ENCODE data around the gene SPR. TPM values are rescaled to one million over a fixed set of nuclear protein-coding genes. Genes with fewer than 3 reads are reported as not detected.

The SPR gene
- total and polyA plus RNA-seq, 2 experiments from 2014 or later: 13.2 to 21.7 TPM

- TF ChIP-seq, protein P1, sequence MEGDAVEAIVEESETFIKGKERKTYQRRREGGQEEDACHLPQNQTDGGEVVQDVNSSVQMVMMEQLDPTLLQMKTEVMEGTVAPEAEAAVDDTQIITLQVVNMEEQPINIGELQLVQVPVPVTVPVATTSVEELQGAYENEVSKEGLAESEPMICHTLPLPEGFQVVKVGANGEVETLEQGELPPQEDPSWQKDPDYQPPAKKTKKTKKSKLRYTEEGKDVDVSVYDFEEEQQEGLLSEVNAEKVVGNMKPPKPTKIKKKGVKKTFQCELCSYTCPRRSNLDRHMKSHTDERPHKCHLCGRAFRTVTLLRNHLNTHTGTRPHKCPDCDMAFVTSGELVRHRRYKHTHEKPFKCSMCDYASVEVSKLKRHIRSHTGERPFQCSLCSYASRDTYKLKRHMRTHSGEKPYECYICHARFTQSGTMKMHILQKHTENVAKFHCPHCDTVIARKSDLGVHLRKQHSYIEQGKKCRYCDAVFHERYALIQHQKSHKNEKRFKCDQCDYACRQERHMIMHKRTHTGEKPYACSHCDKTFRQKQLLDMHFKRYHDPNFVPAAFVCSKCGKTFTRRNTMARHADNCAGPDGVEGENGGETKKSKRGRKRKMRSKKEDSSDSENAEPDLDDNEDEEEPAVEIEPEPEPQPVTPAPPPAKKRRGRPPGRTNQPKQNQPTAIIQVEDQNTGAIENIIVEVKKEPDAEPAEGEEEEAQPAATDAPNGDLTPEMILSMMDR (IDR thresholded peaks at IDR 0.05; ENCODE audit: low read depth, low read length): no peak
- no peaks in the 10 kb centered on the region for H3K9me3 ChIP-seq (ENCODE audit: low read depth)
- no peaks in the 10 kb centered on the region for H3K4me1 ChIP-seq (ENCODE audit: low read depth)
- DNase-seq (ENCODE audit: low read depth in 1 of 2, low spot score in 1 of 2): no peak
- peaks cover 100% of the 10 kb centered on the region for H3K27me3 ChIP-seq
- no peak overlapping the region for H3K4me3 ChIP-seq
- no peaks in the 10 kb centered on the region for H3K36me3 ChIP-seq
- H3K27ac ChIP-seq: no peak overlapping the region
Observed at GRCh38 chr2:72923833-72924352, 36.7 kb downstream of the SPR start.

DNA sequence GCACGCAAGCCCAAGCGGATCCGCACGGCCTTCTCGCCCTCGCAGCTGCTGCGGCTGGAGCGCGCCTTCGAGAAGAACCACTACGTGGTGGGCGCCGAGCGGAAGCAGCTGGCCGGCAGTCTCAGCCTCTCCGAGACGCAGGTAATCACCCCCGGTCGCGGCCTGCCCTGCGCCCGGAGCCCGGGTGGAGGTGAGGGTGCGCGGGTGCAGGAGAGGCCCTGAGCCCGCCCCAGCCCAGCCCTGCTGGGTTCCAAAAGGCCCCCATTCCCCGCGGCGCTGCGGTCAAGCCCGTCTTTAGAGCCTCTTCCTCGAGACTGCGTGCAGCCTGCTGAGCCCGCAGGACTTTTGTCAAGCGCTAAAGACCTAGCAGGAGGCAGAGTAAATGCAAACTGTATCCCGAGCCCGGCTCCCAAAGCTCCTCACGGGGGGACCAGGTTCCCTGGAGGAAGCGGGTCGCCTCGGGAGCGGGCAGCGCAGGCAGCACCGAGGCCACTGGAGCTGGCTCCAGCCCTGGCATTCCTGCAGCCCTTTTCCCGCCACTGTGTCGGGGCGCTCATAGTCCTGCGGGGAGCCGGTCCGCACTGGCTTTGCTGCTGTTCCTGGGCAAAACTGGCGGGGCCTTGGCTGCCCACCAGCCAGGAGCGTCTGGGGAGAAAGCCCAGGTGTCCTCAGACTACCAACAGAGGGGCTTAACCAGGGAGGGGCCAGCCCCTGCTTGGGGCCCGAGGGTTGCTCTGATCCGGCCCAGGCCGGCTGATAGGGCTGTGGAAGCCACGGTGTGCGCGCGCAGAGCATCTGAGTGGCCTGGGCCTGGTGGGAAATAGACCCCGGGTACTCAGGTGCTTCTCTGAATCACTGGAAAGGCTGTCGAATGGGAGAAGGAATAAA, 37.4 kb downstream of the SPR start:
- H3K27me3 ChIP-seq: peaks cover 100% of the 10 kb centered on the region
- H3K4me3 ChIP-seq: no peak overlapping the region
- TF ChIP-seq, protein P1 (IDR thresholded peaks at IDR 0.05; ENCODE audit: low read depth, low read length): no peak
- no peaks in the 10 kb centered on the region for H3K9me3 ChIP-seq (ENCODE audit: low read depth)
- no peaks in the 10 kb centered on the region for H3K36me3 ChIP-seq
- H3K4me1 ChIP-seq (ENCODE audit: low read depth): no peaks in the 10 kb centered on the region
- no peak overlapping the region for H3K27ac ChIP-seq
- DNase-seq (ENCODE audit: low read depth in 1 of 2, low spot score in 1 of 2): peak in 1 of 2 donors; percentile 15

DNA sequence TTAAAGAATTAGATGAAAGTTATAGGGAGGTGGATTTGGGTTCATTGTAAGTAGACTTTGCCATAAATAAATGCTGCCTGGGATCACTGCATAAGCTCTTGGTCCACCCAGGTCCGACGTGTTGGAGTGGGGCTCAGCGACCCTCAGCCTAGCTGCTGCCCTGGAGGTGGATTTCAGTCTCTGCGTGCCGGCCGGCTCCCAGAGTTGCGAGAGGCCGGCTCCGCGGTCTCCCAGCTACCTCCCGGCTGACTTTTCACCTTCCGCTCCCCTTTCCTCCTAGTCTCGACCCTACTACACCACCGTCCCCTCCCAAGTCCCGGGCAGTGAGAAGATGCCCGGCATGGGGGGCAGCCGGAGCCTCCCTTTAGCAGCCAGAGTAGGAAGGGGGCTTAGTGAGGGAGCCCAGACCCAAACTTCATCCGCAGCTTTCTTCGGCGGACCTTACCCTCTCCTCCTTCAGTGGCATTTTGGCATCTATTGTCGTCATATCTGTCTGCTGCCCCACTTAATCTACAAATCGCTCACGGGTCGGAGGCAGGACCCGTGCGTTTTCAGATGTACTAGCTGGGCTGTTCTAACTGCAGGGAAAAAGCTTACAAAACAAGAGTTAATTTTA, 38.2 kb downstream of the SPR start:
- H3K27ac ChIP-seq: no peak overlapping the region
- H3K36me3 ChIP-seq: no peaks in the 10 kb centered on the region
- H3K27me3 ChIP-seq: peaks cover 100% of the 10 kb centered on the region
- H3K4me1 ChIP-seq (ENCODE audit: low read depth): no peaks in the 10 kb centered on the region
- no peak overlapping the region for H3K4me3 ChIP-seq
- DNase-seq (ENCODE audit: low read depth in 1 of 2, low spot score in 1 of 2): peak in 1 of 2 donors; percentile 27
- TF ChIP-seq, protein P1 (IDR thresholded peaks at IDR 0.05; ENCODE audit: low read depth, low read length): no peak
- no peaks in the 10 kb centered on the region for H3K9me3 ChIP-seq (ENCODE audit: low read depth)

DNA sequence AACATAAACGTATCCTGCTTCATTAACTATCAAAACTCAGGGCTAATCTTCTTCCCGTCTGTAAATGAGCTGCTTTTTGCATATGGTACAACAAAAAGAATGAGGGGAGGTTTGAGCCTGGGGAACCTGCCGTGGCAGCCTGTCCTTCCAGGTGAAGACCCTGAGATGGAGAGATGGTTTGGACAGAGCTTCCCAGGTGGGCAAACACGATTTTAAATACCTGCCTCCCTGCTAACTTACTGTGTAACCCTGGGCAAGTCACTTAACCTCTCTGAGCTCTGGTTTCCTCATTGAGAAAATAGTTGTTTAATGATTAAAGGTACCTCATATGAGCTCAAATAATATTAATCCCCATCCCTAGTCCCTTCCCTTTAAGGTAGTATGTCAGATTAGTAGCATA, 39.2 kb downstream of the SPR start:
- no peak overlapping the region for H3K4me3 ChIP-seq
- no peaks in the 10 kb centered on the region for H3K9me3 ChIP-seq (ENCODE audit: low read depth)
- H3K27ac ChIP-seq: no peak overlapping the region
- TF ChIP-seq, protein P1 (IDR thresholded peaks at IDR 0.05; ENCODE audit: low read depth, low read length): no peak
- no peaks in the 10 kb centered on the region for H3K4me1 ChIP-seq (ENCODE audit: low read depth)
- peaks cover 100% of the 10 kb centered on the region for H3K27me3 ChIP-seq
- no peaks in the 10 kb centered on the region for H3K36me3 ChIP-seq
- DNase-seq (ENCODE audit: low read depth in 1 of 2, low spot score in 1 of 2): no peak

GRCh38 chr2:72926811-72927465, 39.7 kb downstream of the SPR start:
- TF ChIP-seq, protein P1 (IDR thresholded peaks at IDR 0.05; ENCODE audit: low read depth, low read length): no peak
- DNase-seq (ENCODE audit: low read depth in 1 of 2, low spot score in 1 of 2): no peak
- Histone ChIP-seq H3K9me3 (ENCODE audit: low read depth) (no peaks in the 10 kb centered on the region), H3K27me3 (peaks cover 100% of the 10 kb centered on the region), H3K36me3 (no peaks in the 10 kb centered on the region), H3K4me3 (no peak overlapping the region), H3K4me1 (ENCODE audit: low read depth) (no peaks in the 10 kb centered on the region), H3K27ac (no peak overlapping the region)

Measured in cardiac muscle cell (in vitro differentiated cells and primary cell).